GM18907 (cell line): ENCODE results near the gene PLEKHG4B.
A peak's percentile ranks its signal among the peaks of the same experiment; 100 is the strongest.
"Not testable (repeated sequence)": the region's sequence is repeated elsewhere in the genome, so short reads cannot be mapped to it uniquely, and the experiment has no call there.

Source experiments
- ATAC-seq: cut with Tn5 transposase; IDR thresholded peaks from one replicate; pipeline ENCODE4 v1.9.1; 2021; ENCODE audit warnings: mild to moderate bottlenecking, moderate library complexity; ENCODE audit not compliant: unreplicated experiment

PLEKHG4B gene

DNA sequence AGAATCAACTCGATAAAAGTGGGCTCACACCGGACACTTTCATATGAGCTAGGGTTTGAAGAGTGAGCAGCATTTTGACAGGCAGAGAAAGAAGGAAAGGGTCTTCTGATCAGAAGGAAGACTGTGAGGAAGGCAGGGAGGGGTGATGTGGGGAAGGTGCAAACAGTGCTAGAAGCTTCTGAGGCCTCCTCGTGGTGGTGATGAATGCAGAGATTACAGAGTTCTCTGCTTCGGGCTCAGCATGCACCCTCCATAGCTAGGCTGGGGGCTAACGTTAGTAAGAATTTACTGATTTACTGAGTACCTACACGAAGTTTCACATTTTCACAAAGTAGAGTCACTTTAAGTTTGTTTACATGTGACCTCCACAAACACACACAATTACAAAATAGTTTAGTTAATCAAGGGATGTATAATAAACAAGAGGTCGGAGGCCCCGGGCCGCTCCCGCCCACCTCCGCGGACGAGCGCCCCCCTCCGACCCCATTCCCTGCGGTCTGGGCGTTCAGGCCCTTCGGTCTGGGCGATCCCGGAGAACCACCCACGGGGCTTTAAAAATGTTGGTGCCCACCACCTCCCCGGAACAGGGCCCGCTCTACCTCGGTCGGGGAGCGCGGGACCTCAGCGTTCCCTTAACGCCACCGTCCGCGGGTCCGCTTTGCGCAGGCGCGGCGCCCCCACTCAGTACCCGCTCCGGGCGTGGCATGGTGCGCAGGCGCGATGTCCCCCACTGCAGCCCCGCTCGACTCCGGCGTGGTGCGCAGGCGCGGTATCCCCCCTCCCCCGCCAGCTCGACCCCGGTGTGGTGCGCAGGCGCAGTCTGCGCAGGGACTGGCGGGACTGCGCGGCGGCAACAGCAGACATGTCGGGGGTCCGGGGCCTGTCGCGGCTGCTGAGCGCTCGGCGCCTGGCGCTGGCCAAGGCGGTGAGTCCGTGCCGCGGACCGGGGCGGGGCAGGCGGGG is 125.8 kb downstream of the PLEKHG4B start, which contains the start of the genes CCDC127 and SDHA:
Gene CCDC127, minus strand, starts transcription at position 660 of the 963 bp plus-strand sequence. CDS start 1,304 bp downstream, outside the sequence.
Gene SDHA, plus strand, starts transcription at position 827 of the 963 bp plus-strand sequence. Its CDS starts 36 bp downstream, at position 863.
- ATAC-seq = peak; percentile 81

DNA sequence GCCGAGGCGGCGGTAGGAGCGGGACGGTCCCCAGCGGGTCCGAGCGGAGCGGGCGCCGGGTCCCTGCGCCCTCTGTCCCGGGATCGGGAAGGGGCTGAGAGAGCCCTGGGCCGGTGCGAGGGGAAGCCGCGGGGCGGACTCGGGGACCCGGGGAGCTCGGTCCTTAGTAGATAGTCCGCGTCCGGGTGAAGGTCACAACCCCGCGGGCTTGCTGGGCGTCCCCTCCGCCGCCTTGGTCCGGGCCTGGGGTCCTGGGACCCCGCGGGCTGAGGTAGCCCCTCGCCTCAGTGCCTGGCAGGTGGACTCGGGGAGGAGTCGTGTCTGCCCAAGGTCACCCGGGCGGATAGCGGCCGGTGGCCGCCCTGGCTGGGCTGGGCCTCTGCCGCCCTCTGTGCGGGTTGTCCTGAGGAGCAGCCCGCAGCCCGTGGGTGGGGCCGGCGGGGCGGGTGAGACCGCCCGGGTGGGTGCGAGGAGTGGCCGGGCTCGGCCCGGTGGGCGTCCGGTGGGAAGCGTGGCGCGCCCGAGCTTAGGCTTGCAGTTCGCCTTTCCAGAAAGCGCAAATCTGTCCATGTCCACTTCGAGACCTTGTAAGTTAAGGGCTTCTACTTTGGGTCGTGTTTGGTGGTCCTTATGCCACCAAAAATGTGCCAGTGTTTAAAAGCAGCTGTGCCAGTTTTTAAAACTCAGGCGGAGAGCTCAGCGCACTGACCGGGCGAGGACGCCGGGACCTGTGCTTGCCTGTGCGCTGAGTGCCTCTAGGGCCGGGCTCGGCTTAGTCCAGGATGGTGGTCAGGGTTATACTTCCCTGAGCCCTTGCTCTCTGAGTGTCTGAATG is 126.7 kb downstream of the PLEKHG4B start:
- ATAC-seq = peak; percentile 32

DNA sequence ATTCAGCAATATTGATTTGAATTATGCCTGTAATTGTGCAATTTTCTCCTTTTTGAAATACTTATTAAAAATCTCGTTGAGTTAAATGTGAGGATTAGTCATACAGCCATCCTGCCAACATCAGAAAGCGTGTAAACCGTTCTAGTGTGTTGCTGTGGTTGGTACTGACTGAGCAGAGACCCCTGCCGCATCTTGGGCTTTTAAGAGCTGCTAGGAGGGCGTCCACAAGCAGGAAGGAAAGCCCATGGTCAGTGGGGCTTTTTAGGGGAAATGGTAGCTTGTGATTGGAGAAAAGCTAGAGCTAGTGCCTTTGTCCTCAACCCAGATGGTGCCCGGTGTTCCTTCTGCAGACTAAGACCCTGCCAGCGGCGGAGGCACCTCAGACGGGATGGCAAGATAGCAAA is 127.5 kb downstream of the PLEKHG4B start:
- no peak for ATAC-seq

DNA sequence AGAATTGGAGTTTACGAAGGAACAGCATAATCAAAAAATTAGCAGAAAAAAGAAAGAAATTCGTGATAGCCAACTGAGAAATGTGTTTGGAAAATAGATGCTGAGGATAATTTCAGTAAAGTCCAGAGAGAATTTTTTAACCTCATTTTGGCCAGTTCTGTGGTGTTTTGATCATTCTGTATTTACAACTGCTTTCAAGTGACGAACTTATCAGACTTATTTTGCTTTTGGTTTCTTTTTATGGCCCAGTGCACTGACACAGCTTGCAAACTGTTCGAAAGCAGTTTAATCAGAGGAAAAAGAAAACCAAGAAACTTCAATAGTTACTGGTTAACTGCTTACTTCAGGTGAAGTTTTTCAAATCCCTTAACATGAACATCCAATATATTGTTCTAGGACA is 128.0 kb downstream of the PLEKHG4B start:
- peak; percentile 19 for ATAC-seq

DNA sequence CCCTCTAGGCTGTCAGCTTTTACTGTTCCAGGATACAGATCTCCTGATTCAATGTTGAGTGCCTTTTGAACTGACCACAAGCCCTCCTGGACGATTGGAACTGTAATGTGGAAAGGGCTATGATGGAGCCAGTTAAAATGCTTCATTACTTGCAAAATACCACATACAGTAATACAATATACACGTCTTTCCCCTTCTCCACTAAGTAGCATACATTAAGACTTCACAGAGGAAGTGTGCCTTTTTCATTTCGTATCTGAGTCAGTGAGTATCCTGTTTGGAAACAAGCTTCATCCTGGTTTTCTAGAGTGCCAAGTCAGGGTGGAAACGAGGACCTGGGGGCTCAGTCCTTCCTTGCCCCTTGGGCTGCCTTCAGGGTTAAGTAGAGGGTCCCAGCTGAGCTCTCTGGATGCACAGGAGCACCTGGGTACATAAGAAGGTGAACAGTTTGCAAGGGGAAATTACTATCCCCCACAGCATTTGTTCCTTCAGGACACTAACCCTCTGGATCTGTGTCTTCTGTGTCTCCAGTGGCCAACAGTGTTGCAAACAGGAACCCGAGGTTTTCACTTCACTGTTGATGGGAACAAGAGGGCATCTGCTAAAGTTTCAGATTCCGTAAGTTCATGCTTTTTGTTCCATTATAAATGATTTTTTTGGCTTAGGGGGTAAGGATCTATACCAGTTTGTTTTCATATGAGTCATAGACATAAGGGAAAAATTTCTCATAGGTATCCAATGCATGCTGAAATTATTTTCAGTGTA is 131.2 kb downstream of the PLEKHG4B start:
- not testable (repeated sequence) for ATAC-seq

DNA sequence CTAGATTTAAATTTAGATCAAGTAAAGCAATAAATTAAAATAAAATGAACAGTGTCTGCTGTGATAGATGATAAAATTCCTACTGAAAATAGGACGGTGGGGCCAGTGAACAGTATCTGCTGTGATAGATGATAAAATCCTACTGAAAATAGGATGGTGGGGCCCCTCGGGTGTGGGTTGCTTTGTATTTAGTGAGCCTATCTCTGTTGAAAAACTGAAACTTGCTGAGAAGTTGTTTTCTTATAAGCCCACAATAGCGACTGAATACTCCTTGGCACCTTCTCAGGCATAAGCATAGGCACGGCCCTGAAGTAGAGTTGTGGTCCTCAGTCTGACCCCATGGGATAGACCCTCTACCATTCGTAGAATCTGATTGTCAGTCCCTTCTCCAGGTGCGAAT is 131.8 kb downstream of the PLEKHG4B start:
- no peak for ATAC-seq

DNA sequence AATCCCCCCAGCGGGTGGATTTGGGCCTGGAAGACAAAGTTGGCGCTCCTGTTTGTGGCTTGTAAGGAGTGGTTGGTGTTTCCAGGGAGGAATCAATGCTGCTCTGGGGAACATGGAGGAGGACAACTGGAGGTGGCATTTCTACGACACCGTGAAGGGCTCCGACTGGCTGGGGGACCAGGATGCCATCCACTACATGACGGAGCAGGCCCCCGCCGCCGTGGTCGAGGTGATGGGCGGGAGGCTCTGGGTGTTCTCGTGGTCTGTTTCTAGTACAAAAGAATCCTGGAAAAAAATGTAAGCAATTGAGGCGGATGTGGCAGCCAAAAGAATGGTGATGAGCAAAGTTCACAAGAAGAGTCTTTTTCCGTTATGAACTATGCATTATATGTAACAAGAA is 133.4 kb downstream of the PLEKHG4B start:
- no peak for ATAC-seq

DNA sequence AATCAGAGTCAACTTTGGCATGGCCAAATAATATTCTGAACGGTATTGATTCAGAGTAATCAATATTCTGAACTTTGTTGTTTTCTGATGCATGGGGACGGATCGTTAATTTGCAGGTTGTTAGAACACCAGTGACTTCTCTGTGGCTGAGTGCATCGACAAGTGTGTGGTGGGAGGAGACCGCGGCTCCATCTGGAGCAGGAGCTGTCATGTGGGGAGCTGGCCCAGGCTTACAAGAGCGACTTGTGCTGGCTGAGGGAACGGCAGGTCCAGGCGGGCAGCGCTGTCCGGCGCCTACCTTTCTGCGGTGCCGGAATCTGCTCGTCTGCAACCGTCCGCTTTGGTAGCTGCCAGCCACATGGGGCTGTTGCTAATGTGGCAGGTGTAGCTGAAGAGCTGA is 135.4 kb downstream of the PLEKHG4B start:
- ATAC-seq = not testable (repeated sequence)

DNA sequence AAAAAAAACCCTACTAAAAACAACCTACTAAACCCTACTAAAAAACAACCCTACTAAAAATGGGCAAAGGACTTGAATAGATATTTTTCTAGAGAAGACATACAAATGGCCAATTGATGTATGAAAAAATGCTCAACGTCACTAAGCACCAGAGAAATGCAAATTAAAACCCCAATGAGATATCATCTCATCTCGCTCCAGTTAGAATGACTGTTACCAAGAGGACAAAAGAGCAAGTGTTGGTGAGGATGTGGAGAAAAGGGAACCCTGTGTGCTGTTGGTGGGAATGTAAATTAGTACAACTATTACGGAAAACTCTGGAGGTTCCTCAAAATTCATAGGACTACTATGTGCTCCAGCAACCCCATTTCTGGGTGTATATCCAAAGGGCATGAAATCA is 136.9 kb downstream of the PLEKHG4B start:
- ATAC-seq = no peak

DNA sequence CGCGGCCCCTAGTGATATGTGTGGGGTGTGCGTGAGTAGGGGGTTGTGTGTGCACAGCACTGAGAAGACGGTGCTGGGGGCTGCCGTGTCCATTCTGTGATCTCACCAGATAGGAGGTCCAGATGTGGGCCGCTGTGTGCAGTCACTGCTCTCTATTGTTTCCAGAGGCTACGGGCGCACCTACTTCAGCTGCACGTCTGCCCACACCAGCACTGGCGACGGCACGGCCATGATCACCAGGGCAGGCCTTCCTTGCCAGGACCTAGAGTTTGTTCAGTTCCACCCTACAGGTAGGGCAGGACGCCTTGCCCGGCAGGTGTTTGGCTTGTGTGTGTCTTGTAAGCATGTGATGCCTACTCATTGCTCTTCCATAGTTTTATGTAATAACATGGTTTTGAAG is 138.7 kb downstream of the PLEKHG4B start:
- ATAC-seq = no peak

DNA sequence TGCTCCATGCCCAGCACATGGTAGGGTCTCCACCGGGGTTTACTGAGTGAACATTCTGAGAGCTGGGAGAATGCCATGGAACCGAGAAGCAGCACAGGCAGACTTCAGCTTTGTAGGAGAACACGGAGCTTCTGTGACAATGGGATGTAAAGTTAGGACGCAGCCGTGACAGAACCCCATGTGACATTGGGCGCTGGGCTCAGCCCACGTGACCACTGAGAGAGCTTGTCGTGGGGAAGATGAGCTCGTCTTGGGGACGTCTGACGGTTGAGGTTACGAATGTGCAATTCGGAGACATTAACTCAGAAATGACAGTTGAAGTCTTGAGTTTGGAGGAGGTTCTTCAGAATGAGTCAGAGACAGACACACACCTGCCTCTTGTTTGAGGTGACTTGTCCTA is 139.7 kb downstream of the PLEKHG4B start:
- no peak for ATAC-seq

DNA sequence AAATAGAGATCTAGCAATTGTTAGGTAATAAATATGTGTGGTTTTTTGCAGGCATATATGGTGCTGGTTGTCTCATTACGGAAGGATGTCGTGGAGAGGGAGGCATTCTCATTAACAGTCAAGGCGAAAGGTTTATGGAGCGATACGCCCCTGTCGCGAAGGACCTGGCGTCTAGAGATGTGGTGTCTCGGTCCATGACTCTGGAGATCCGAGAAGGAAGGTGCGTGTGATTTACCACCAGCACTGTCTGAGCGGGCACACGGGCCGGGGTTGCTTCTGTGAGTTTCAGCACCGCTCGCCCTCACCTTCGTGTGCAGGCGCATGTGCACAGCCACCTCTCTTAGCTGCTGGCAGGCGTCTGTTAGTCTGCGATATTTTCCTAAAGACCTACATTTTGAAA is 141.5 kb downstream of the PLEKHG4B start:
- ATAC-seq = not testable (repeated sequence)

DNA sequence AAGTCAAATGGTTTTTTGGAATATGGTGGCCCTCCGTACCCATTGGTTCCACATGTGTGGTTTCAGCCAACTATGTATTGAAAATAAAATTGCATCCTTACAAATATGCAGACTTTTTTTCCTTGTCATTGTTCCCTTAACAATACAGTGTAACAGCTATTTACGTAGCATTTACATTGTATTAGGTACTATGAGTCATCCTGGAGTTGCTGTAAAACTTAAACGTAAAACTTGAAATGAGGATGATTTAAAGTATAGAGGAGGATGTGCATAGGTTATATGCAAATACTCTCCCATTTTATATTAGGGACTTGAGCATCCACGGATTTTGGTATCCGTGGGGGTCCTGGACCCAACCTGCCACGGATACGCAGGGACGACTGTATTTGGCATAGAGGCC is 142.5 kb downstream of the PLEKHG4B start:
- no peak for ATAC-seq

DNA sequence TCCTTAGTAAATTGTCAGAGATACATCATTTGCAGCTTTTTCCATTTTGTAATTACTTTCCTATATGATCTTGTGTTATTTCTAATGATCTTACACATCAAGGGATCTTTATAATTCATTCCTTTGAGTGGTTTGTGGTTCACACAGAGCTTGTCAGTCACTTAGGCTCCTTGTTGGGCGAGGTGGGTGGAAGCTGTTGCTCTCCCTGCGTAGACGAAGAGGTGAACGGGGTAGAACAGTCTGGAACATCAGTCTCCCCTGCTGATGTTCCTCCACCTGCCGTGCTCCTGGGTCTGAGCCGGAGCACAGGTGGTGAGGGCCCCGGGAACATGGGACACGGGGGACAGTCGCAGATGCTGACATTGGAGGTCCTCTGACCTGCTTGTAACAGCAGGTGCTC is 143.6 kb downstream of the PLEKHG4B start:
- ATAC-seq = not testable (repeated sequence)

DNA sequence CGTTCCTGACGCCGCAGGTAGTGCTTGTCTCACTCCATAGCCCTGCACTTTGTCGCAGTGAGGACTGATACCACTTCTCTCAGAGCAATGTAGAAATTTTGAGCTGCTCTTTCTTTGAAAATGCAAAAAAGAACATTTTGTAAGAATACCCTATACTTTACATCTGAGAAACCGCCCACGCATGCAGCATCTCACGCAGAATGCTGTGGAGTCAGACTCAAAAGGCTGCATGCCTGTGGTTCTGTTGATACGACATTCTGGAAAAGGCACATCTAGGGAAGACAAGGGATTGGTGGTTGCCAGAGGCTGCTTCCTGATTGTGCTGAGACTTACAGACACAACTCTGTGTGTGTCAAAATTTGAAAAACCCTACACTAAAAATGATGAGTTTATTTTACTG is 146.0 kb downstream of the PLEKHG4B start:
- not testable (repeated sequence) for ATAC-seq
